PC-9 (cell line): ENCODE measurements around the gene PLCH2. TPM values are rescaled to one million over a fixed set of nuclear protein-coding genes. Genes with fewer than 3 reads are reported as not detected.

Source experiments
- BruUV-seq: library from RNA; stranded (reverse); fragments of 400-500 nt; replicated peaks from 2 replicates; lab custom pipeline; 2021; lab: Mats Ljungman, UMichigan
- CTCF ChIA-PET: fragments of 300-600 bp; sonication (Branson Sonifier 250); formaldehyde crosslinking; loops from one replicate; lab custom pipeline; 2022; ENCODE audit warnings: antibody characterized with exemption; lab: Charles Lee
- POLR2A ChIA-PET: fragments of 300-600 bp; sonication (Branson Sonifier 250); formaldehyde crosslinking; loops from one replicate; lab custom pipeline; 2022; ENCODE audit warnings: antibody characterized with exemption; ENCODE audit not compliant: unreplicated experiment; lab: Charles Lee
- DNase-seq, 2 experiments: peaks; one replicate each; pipeline versions ENCODE4 v3.0.0 to v3.0.0-alpha.2; 2015 to 2022; ENCODE audit warnings: mixed read lengths in 1 of 2
- H2AFZ ChIP-seq: fragments of 200-600 bp; sonication (generic); 2 replicates; pipeline ENCODE4 v1.8.1; 2017; ENCODE audit warnings: antibody characterized with exemption
- H3F3A ChIP-seq: fragments of 200-600 bp; sonication (generic); 2 replicates; pipeline ENCODE4 v1.8.1; 2017; ENCODE audit warnings: antibody characterized with exemption, mild to moderate bottlenecking, low read depth; ENCODE audit not compliant: insufficient read depth
- H3K27ac ChIP-seq: fragments of 200-600 bp; sonication (generic); 2 replicates; pipeline ENCODE4 v1.6.1; 2016; ENCODE audit warnings: mixed run types
- H3K27me3 ChIP-seq: fragments of 200-600 bp; sonication (generic); 2 replicates; pipeline ENCODE4 v1.6.1; 2016; ENCODE audit warnings: low read depth, mixed run types; ENCODE audit not compliant: insufficient read depth
- H3K36me3 ChIP-seq: fragments of 200-600 bp; sonication (generic); 2 replicates; pipeline ENCODE4 v1.6.1; 2016; ENCODE audit warnings: low read depth, mixed run types
- H3K4me1 ChIP-seq: fragments of 200-600 bp; sonication (generic); replicated peaks from 2 replicates; pipeline ENCODE4 v1.6.1; 2016; ENCODE audit warnings: mixed run types; ENCODE audit not compliant: insufficient read depth
- H3K4me2 ChIP-seq: fragments of 200-600 bp; sonication (generic); 2 replicates; pipeline ENCODE4 v1.6.1; 2017; ENCODE audit warnings: mixed run types
- H3K4me3 ChIP-seq: fragments of 200-600 bp; sonication (generic); 2 replicates; pipeline ENCODE4 v1.6.1; 2016; ENCODE audit warnings: mixed run types
- H3K79me2 ChIP-seq: fragments of 200-600 bp; sonication (generic); 2 replicates; pipeline ENCODE4 v1.6.1; 2017; ENCODE audit warnings: low read depth, mixed run types
- H3K9me2 ChIP-seq: fragments of 200-600 bp; sonication (generic); 2 replicates; pipeline ENCODE4 v1.8.1; 2017; ENCODE audit warnings: mild to moderate bottlenecking; ENCODE audit not compliant: insufficient read depth
- H3K9me3 ChIP-seq: fragments of 200-600 bp; sonication (generic); 2 replicates; pipeline ENCODE4 v1.8.1; 2016; ENCODE audit warnings: low read depth; ENCODE audit not compliant: insufficient read depth
- H4K20me1 ChIP-seq: fragments of 200-600 bp; sonication (generic); 2 replicates; pipeline ENCODE4 v1.8.1; 2017; ENCODE audit not compliant: insufficient read depth
- CTCF ChIP-seq: fragments of 200-600 bp; sonication (generic); conservative IDR thresholded peaks from 2 replicates; pipeline ENCODE4 v1.6.1; 2017; ENCODE audit warnings: mixed run types, antibody characterized with exemption, mild to moderate bottlenecking, moderate library complexity
- EZH2 ChIP-seq: fragments of 200-600 bp; sonication (generic); IDR thresholded peaks from 2 replicates; pipeline ENCODE4 v1.8.0; 2017; ENCODE audit warnings: antibody characterized with exemption, low read depth
- intact Hi-C: fragments of 100-400 bp; cut with micrococcal nuclease; formaldehyde crosslinking; loops from one replicate; pipeline ENCODE4 v1.10.0; 2022; ENCODE audit not compliant: unreplicated experiment
- total RNA-seq: library from RNA; stranded (reverse); gene quantifications from 2 replicates; pipeline ENCODE4 v1.2.3, GENCODE V29; 2021

Gene PLCH2
- total RNA-seq, 1 experiment from 2014 or later: 0.98 TPM

- no peak overlapping the region for H2AFZ ChIP-seq
- H3K4me1 ChIP-seq: peaks cover 14% of the 10 kb centered on the region
- no TSS peak for BruUV-seq
- TF ChIP-seq CTCF: no peak
- no peak for TF ChIP-seq EZH2
- no peaks in the 10 kb centered on the region for H3K9me2 ChIP-seq
- H3K27me3 ChIP-seq: peaks cover 17% of the 10 kb centered on the region
- no peak overlapping the region for H3K4me2 ChIP-seq
- ChIA-PET POLR2A (no interaction called here), CTCF (no interaction called here)
- no peaks in the 10 kb centered on the region; the same call in 1 of the 2 replicates for H3F3A ChIP-seq
- no peak overlapping the region for H3K4me3 ChIP-seq
- no peaks in the 10 kb centered on the region for H3K36me3 ChIP-seq
- H3K27ac ChIP-seq: no peak overlapping the region
- peaks cover 1% of the 10 kb centered on the region; the same call in 1 of the 2 replicates for H4K20me1 ChIP-seq
- intact Hi-C loops: no loop called here
- no peaks in the 10 kb centered on the region for H3K9me3 ChIP-seq
- no peaks in the 10 kb centered on the region for H3K79me2 ChIP-seq
- no peak for DNase-seq
These were observed 29.2 kb upstream of the PLCH2 start for GRCh38 chr1:2446861-2447260.

- H3K36me3 ChIP-seq: no peaks in the 10 kb centered on the region
- DNase-seq: no peak
These were observed 28.6 kb upstream of the PLCH2 start for GRCh38 chr1:2447276-2448097.

GRCh38 chr1:2448098-2448445 is 28.0 kb upstream of the PLCH2 start:
- H3K9me3 ChIP-seq: no peaks in the 10 kb centered on the region
- no peaks in the 10 kb centered on the region for H3K36me3 ChIP-seq
- H3K27ac ChIP-seq: no peak overlapping the region
- H3K4me1 ChIP-seq: peaks cover 27% of the 10 kb centered on the region
- H3K4me3 ChIP-seq: no peak overlapping the region
- DNase-seq: peak in 1 of 2 experiments; percentile 50
- H3K79me2 ChIP-seq: no peaks in the 10 kb centered on the region
- no peak overlapping the region for H2AFZ ChIP-seq
- no peaks in the 10 kb centered on the region; the same call in 1 of the 2 replicates for H3F3A ChIP-seq
- POLR2A ChIA-PET: no interaction called here
- CTCF ChIA-PET: no interaction called here
- peaks cover 5% of the 10 kb centered on the region; the same call in 1 of the 2 replicates for H3K27me3 ChIP-seq
- H3K9me2 ChIP-seq: no peaks in the 10 kb centered on the region
- TF ChIP-seq CTCF: no peak
- no peak for TF ChIP-seq EZH2
- intact Hi-C loops: no loop called here
- no peaks in the 10 kb centered on the region for H4K20me1 ChIP-seq
- peak overlapping the region; percentile 14; the same call in 1 of the 2 replicates for H3K4me2 ChIP-seq
- no TSS peak for BruUV-seq

More at GRCh38 chr1:2447276-2448097, 28.6 kb upstream of the PLCH2 start:
- Histone ChIP-seq H3K4me3 (no peak overlapping the region), H3K4me2 (peak overlapping the region; percentile 14; the same call in 1 of the 2 replicates), H3F3A (no peaks in the 10 kb centered on the region; the same call in 1 of the 2 replicates), H3K27ac (no peak overlapping the region), H3K79me2 (no peaks in the 10 kb centered on the region), H3K4me1 (peaks cover 21% of the 10 kb centered on the region), H2AFZ (no peak overlapping the region), H3K9me3 (no peaks in the 10 kb centered on the region), H3K27me3 (peaks cover 11% of the 10 kb centered on the region), H4K20me1 (no peaks in the 10 kb centered on the region), H3K9me2 (no peaks in the 10 kb centered on the region)
- intact Hi-C loops: no loop called here
- ChIA-PET CTCF (no interaction called here), POLR2A (no interaction called here)
- no peak for TF ChIP-seq EZH2
- no peak for TF ChIP-seq CTCF
- no TSS peak for BruUV-seq
